Neutrophil (primary cell): Measurements from ENCODE around the gene IDS.
"Not testable (repeated sequence)": the region's sequence is repeated elsewhere in the genome, so short reads cannot be mapped to it uniquely, and the experiment has no call there.

Source experiments
- H3K27ac ChIP-seq: fragments of 200-600 bp; sonication (generic); 2 replicates; pipeline ENCODE4 v1.5.1; 2016; ENCODE audit warnings: mild to moderate bottlenecking, moderate library complexity
- H3K27me3 ChIP-seq: fragments of 200-600 bp; sonication (generic); 2 replicates; pipeline ENCODE4 v1.6.0; 2016; ENCODE audit warnings: mild to moderate bottlenecking
- H3K36me3 ChIP-seq: fragments of 200-600 bp; sonication (generic); 2 replicates; pipeline ENCODE4 v1.5.1; 2017
- H3K4me1 ChIP-seq, 2 experiments: fragments of 200-600 bp in 1 of 2; sonication (generic) in 1 of 2; 1 replicate in 1 of 2; 2 replicates in 1 of 2; pipeline versions ENCODE4 v1.5.1 to v1.6.1; 2013 to 2016; ENCODE audit warnings: low read depth in 1 of 2, low read length in 1 of 2, mild to moderate bottlenecking in 1 of 2, moderate library complexity in 1 of 2; ENCODE audit not compliant: control insufficient read depth in 1 of 2, insufficient read depth in 1 of 2
- H3K4me3 ChIP-seq, 2 experiments: fragments of 200-600 bp in 1 of 2; sonication (generic) in 1 of 2; 1 replicate in 1 of 2; 2 replicates in 1 of 2; pipeline ENCODE4 v1.5.1; 2013 to 2016; ENCODE audit warnings: low read depth in 1 of 2, low read length in 1 of 2, mild to moderate bottlenecking in 1 of 2, moderate library complexity in 1 of 2
- H3K9me3 ChIP-seq: fragments of 200-600 bp; sonication (generic); 2 replicates; pipeline ENCODE4 v1.5.1; 2016
- TF ChIP-seq, protein P1 (sequence below): fragments of 200-600 bp; sonication (generic); IDR thresholded peaks from 2 replicates; pipeline ENCODE4 v1.5.1; 2016; ENCODE audit warnings: antibody characterized with exemption

Gene IDS

GRCh38 chrX:149541521-149542047 is 36.5 kb upstream of the IDS start:
- no peaks in the 10 kb centered on the region for H3K27me3 ChIP-seq
- H3K27ac ChIP-seq = peak overlapping the region; percentile 98
- H3K4me1 ChIP-seq = peaks cover 10 to 15% of the 10 kb centered on the region in 2 experiments
- TF ChIP-seq, protein P1, sequence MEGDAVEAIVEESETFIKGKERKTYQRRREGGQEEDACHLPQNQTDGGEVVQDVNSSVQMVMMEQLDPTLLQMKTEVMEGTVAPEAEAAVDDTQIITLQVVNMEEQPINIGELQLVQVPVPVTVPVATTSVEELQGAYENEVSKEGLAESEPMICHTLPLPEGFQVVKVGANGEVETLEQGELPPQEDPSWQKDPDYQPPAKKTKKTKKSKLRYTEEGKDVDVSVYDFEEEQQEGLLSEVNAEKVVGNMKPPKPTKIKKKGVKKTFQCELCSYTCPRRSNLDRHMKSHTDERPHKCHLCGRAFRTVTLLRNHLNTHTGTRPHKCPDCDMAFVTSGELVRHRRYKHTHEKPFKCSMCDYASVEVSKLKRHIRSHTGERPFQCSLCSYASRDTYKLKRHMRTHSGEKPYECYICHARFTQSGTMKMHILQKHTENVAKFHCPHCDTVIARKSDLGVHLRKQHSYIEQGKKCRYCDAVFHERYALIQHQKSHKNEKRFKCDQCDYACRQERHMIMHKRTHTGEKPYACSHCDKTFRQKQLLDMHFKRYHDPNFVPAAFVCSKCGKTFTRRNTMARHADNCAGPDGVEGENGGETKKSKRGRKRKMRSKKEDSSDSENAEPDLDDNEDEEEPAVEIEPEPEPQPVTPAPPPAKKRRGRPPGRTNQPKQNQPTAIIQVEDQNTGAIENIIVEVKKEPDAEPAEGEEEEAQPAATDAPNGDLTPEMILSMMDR = no peak
- no peaks in the 10 kb centered on the region for H3K9me3 ChIP-seq
- peak overlapping the region; percentile 72 to 73 for H3K4me3 ChIP-seq
- no peaks in the 10 kb centered on the region for H3K36me3 ChIP-seq

DNA sequence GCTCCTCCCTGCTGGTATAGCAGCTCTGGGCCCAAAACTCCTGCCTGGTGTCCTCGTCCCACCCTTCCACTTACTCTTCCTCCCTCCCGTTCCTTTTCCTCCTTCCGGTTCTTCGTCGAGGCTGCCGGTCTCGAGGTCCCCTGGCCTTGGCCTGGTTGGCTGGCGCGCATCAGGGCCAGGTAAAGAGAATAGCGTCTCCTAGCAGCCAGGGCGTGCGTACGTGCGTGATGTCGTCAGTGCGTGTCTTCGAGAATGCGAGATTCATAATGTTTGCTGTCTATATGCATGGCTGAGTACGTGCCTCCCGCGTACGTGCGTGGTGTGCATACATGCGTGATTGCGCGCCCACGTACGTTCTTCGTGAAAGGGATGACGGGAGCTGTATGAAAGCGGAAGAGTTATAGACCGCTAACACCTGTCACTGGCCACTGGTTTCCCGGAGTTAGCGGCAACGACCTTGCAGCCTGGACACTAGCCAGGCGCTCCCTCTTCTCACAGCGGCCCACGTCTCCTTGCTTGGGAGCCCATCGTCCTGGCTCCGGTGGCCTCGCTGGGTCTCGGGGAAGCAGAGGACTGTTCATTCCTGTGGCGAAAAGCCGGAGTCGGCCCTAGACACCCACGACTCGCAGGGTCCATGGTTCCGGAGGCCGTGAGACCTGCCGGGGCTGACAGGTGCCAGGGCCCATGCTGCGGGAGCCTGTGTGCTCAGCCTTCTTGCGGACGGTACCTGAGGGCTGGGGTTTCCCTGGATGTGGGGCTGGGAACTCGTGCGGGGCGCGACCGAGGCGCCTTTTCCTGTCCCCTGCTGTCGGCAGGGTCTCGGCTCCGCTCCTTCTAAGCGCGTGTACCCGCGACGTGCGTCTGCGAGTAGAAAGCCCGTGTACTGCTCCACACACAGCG is 35.8 kb upstream of the IDS start, which contains the start of gene EOLA1:
TSS of gene EOLA1 (plus strand) at position 392 of the 900 bp plus-strand sequence. CDS start 4,619 bp downstream, outside the sequence.
- no peaks in the 10 kb centered on the region for H3K36me3 ChIP-seq
- TF ChIP-seq, protein P1 = peak; percentile 8
- H3K27ac ChIP-seq = peak within 1 kb of the TSS; percentile 98
- H3K4me3 ChIP-seq = peak within 1 kb of the TSS; percentile 72 to 73
- no peaks in the 10 kb centered on the region for H3K9me3 ChIP-seq
- peaks cover 10 to 15% of the 10 kb centered on the region in 2 experiments for H3K4me1 ChIP-seq
- H3K27me3 ChIP-seq = no peaks in the 10 kb centered on the region

- TF ChIP-seq, protein P1 = no peak
- Histone ChIP-seq H3K4me3 (peak overlapping the region; percentile 72 to 73), H3K4me1 (peaks cover 10 to 15% of the 10 kb centered on the region in 2 experiments), H3K9me3 (no peaks in the 10 kb centered on the region), H3K27me3 (no peaks in the 10 kb centered on the region), H3K36me3 (no peaks in the 10 kb centered on the region), H3K27ac (peak overlapping the region; percentile 98)
These were observed 35.1 kb upstream of the IDS start for GRCh38 chrX:149540131-149540620.

DNA sequence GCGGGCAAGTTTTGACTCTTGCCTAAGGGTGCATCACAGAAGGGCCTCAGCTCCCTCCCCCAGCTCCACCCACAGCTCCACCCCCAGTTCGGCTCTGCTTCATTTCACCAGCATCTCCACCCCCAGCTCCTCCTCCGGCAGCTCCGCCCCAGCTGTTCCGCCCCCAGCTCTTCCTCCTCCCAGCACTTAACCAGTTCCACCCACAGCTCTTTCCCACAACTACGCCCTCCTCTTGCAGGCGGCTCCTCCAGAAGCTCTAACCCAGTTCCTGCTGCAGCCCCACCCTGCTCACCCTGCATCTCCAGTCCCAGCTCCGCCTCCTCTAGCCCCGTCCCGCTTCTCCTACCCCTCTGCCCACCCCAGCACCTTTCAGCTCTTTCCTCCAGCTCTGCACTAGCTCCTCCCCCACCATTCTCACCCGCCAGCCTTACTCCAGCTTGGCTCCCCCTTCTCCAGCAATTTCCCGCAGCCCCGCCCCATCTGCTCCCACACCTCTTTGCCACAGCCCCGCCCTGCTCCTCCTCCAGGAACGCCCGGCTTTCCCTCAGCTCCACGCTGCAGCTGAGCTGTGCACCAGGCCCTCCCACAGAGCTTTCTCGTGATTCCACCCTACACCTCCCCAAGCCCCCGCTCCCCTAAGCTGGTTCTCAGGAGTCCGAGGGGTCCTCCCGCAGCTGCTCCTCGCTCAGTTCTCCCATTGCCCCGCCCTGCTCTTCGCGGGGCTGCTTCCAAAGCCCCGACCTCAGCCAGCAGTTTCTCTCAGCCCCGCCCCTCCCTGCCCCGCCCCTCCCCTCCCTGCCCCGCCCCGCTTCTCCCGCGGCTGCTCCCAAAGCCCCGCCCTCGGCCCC is 34.4 kb upstream of the IDS start:
- H3K27ac ChIP-seq = peak overlapping the region; percentile 98
- H3K4me1 ChIP-seq = peaks cover 10 to 15% of the 10 kb centered on the region in 2 experiments
- TF ChIP-seq, protein P1 = peak; percentile 2
- no peaks in the 10 kb centered on the region for H3K27me3 ChIP-seq
- H3K9me3 ChIP-seq = no peaks in the 10 kb centered on the region
- H3K4me3 ChIP-seq = peak overlapping the region; percentile 68 to 72
- H3K36me3 ChIP-seq = no peaks in the 10 kb centered on the region

- not testable (repeated sequence) for H3K27me3 ChIP-seq, H3K4me3 ChIP-seq, H3K9me3 ChIP-seq, H3K36me3 ChIP-seq, H3K27ac ChIP-seq
- H3K4me1 ChIP-seq = peaks cover 10 to 15% of the 10 kb centered on the region in 2 experiments
These were observed 32.4 kb upstream of the IDS start for GRCh38 chrX:149537474-149537873.

DNA sequence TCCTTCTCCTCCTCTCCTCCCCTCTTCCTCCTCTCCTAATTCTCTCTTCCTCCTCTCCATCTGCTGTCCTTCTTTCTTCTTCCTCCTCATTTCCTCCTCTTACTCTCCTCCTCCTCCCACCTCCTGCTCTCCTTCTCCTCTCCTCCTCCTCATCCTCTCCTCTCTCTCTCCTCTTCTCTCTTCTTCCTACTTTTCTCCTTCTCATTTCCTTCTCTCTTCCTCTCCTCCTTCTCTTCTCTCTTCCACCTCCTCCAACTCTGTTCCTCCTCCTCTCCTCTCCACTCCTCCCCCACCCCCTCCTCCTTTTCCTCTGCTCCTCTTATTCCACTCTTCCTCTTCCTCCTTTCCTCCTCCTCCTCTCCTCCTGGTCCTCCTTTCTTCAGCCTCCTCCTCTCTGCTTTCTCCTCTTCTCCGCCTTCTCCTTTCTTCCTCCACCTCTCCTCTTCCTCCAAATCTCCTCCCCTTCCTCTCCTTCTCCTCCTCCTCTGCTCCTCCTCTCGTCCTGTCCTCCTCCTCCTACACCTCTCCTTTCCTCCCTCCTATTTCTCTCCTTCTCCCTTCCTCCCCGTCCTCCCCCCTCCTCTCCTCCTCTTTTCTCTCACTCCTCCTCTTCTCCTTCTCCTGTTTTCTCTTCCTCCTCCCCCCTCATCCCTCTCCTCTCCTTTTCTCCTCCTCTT is 30.0 kb upstream of the IDS start:
- H3K27ac ChIP-seq, H3K9me3 ChIP-seq, H3K27me3 ChIP-seq, H3K36me3 ChIP-seq, H3K4me3 ChIP-seq: not testable (repeated sequence)
- peaks cover 3 to 10% of the 10 kb centered on the region in 2 experiments for H3K4me1 ChIP-seq

DNA sequence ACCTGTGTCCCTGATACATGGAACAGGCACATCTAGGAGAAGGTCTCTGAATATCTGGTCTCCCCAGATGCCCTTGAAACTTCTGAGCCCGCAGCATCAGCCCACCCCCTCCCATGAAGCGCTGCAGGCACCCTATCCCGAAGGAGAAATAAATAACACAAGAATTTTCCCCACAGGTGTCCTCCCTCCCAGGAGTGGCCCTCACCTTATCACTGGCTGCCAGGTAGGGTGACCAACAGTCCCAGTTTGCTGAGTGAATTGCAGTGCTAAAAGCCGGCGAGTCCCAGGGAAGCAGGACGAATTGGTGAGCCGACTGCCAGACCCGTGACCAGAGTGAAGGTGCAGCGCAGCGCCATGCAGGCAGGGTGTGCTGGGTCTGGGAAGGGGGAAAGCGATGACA is 28.9 kb upstream of the IDS start:
- not testable (repeated sequence) for H3K4me1 ChIP-seq, H3K9me3 ChIP-seq, H3K27me3 ChIP-seq, H3K4me3 ChIP-seq, H3K36me3 ChIP-seq, H3K27ac ChIP-seq

DNA sequence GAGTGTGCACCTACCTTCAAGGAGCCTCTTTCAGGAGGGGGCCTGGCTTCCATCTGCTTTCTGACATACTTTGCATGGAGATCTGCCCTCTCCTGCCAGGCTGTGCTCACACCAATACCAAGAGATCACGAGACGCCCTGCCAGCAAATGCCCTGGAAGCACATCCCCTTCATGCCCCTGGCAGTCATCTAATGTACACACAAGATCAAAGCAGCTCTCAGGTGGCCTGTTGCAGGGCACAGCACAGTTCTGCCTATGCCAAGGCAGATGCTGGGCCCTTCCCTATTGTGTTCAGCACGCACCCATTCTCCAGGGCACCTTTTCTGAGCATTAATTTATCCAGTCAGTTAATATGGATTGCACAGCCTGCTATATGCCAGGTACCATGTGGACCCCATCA is 27.8 kb upstream of the IDS start:
- H3K4me1 ChIP-seq, H3K36me3 ChIP-seq, H3K4me3 ChIP-seq, H3K27me3 ChIP-seq, H3K9me3 ChIP-seq, H3K27ac ChIP-seq: not testable (repeated sequence)
